Endodermal cell (in vitro differentiated cells): Measurements from ENCODE around the gene MINK1. TPM values are rescaled to one million over a fixed set of nuclear protein-coding genes. Genes with fewer than 3 reads are reported as not detected.

Experiments
- DNase-seq: peaks from one replicate; pipeline ENCODE4 v3.0.0-alpha.2; 2017
- H3K27ac ChIP-seq: 2 replicates; pipeline ENCODE4 v1.5.1; 2013; ENCODE audit warnings: mild to moderate bottlenecking, low read depth, low read length, moderate library complexity
- H3K27me3 ChIP-seq: 2 replicates; pipeline ENCODE4 v1.6.1; 2013; ENCODE audit warnings: mild to moderate bottlenecking, low read length, moderate library complexity; ENCODE audit not compliant: insufficient read depth, control insufficient read depth, poor library complexity, severe bottlenecking
- H3K36me3 ChIP-seq: 2 replicates; pipeline ENCODE4 v1.7.0; 2013; ENCODE audit warnings: mild to moderate bottlenecking, low read length, moderate library complexity; ENCODE audit not compliant: control insufficient read depth, insufficient read depth
- H3K4me1 ChIP-seq: one replicate; pipeline ENCODE4 v1.7.0; 2013; ENCODE audit warnings: low read length; ENCODE audit not compliant: control insufficient read depth, insufficient read depth
- H3K4me3 ChIP-seq: 2 replicates; pipeline ENCODE4 v1.5.1; 2013; ENCODE audit warnings: mild to moderate bottlenecking, low read length, moderate library complexity
- H3K9ac ChIP-seq: 2 replicates; pipeline ENCODE4 v1.6.1; 2013; ENCODE audit warnings: mild to moderate bottlenecking, low read length, moderate library complexity; ENCODE audit not compliant: poor library complexity, severe bottlenecking; ENCODE audit errors: extremely low read depth
- H3K9me3 ChIP-seq: 2 replicates; pipeline ENCODE4 v1.6.1; 2013; ENCODE audit warnings: mild to moderate bottlenecking, low read length, moderate library complexity; ENCODE audit not compliant: control insufficient read depth
- H3K27ac Mint-ChIP-seq: 2 replicates; pipeline ENCODE4 v1.8.0; 2020; ENCODE audit warnings: mixed read lengths
- H3K27me3 Mint-ChIP-seq: 2 replicates; pipeline ENCODE4 v1.8.0; 2021; ENCODE audit warnings: mild to moderate bottlenecking, mixed read lengths; ENCODE audit not compliant: insufficient read depth
- H3K36me3 Mint-ChIP-seq: 2 replicates; pipeline ENCODE4 v1.8.0; 2020; ENCODE audit warnings: low read depth, mixed read lengths
- H3K4me1 Mint-ChIP-seq: 2 replicates; pipeline ENCODE4 v1.8.0; 2020; ENCODE audit warnings: mixed read lengths
- H3K4me3 Mint-ChIP-seq: 2 replicates; pipeline ENCODE4 v1.8.0; 2020; ENCODE audit warnings: mild to moderate bottlenecking, moderate library complexity, mixed read lengths
- H3K9me3 Mint-ChIP-seq: 2 replicates; pipeline ENCODE4 v1.8.0; 2020; ENCODE audit warnings: mild to moderate bottlenecking, mixed read lengths
- WGBS, 2 experiments: methylation state at CpG; one replicate each; pipeline versions ENCODE4 v1.1.5 to v1.1.7; 2013; ENCODE audit warnings: missing lambda C conversion rate in 2 of 2, mixed read lengths in 1 of 2; ENCODE audit not compliant: insufficient coverage in 1 of 2, insufficient read length in 1 of 2; 5-methylcytosine and 5-hydroxymethylcytosine counted together
- total RNA-seq, 2 donors: library from RNA; stranded (reverse); fragmentation: NEBNext Ultra II Directional in 1 of 2; extraction: Animal tissue kit (Norgen Biotek cat#: 25700) in 1 of 2; gene quantifications; 2 replicates in 1 of 2; 3 replicates in 1 of 2; pipeline ENCODE4 v1.2.1, GENCODE V29; 2021
- TF ChIP-seq, protein P1 (sequence below): fragments of 200-600 bp; sonication (generic); conservative IDR thresholded peaks from 2 replicates; pipeline ENCODE4 v1.5.0; 2021; ENCODE audit warnings: antibody characterized with exemption, mild to moderate bottlenecking

MINK1 gene
- total RNA-seq, 2 donors from 2014 or later = 75.0 to 79.7 TPM

DNA sequence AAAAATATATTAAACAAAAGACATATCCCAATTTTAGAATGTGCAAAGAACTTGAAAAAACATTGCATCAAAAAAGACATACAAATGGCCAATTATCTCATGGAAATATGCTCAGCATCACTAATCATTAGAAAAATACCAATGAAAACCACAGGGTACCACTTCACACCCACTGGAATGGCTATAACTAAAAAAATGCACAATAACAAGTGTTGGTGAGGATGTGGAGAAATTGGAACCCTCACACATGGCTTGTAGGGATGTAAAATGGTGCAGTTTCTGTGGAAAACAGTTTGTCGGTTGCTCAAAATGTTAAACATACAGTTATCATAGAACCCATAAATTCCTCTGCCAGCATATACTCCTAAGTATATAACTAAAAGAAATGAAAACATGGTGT, 38.0 kb upstream of the MINK1 start:
- Histone ChIP-seq H3K4me3 (peak overlapping the region; percentile 98), H3K9me3 (peaks cover 5% of the 10 kb centered on the region), H3K27ac (no peak overlapping the region), H3K27me3 (peaks cover 25% of the 10 kb centered on the region), H3K4me1 (no peaks in the 10 kb centered on the region), H3K36me3 (peaks cover 20% of the 10 kb centered on the region), H3K9ac (no peak overlapping the region)
- H3K9me3 Mint-ChIP-seq = peaks cover 2% of the 10 kb centered on the region
- no peak overlapping the region for H3K27ac Mint-ChIP-seq
- no peak for DNase-seq
- TF ChIP-seq, protein P1, sequence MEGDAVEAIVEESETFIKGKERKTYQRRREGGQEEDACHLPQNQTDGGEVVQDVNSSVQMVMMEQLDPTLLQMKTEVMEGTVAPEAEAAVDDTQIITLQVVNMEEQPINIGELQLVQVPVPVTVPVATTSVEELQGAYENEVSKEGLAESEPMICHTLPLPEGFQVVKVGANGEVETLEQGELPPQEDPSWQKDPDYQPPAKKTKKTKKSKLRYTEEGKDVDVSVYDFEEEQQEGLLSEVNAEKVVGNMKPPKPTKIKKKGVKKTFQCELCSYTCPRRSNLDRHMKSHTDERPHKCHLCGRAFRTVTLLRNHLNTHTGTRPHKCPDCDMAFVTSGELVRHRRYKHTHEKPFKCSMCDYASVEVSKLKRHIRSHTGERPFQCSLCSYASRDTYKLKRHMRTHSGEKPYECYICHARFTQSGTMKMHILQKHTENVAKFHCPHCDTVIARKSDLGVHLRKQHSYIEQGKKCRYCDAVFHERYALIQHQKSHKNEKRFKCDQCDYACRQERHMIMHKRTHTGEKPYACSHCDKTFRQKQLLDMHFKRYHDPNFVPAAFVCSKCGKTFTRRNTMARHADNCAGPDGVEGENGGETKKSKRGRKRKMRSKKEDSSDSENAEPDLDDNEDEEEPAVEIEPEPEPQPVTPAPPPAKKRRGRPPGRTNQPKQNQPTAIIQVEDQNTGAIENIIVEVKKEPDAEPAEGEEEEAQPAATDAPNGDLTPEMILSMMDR = no peak
- WGBS, 2 experiments = 100% methylated on average over 1 of the region's 1 CpG; no CpG with 5 or more reads in 1 of the 2 experiments
- peaks cover 2% of the 10 kb centered on the region for H3K4me1 Mint-ChIP-seq
- H3K36me3 Mint-ChIP-seq = peaks cover 16% of the 10 kb centered on the region
- H3K4me3 Mint-ChIP-seq = peak overlapping the region; percentile 99
- H3K27me3 Mint-ChIP-seq = peaks cover 32% of the 10 kb centered on the region

DNA sequence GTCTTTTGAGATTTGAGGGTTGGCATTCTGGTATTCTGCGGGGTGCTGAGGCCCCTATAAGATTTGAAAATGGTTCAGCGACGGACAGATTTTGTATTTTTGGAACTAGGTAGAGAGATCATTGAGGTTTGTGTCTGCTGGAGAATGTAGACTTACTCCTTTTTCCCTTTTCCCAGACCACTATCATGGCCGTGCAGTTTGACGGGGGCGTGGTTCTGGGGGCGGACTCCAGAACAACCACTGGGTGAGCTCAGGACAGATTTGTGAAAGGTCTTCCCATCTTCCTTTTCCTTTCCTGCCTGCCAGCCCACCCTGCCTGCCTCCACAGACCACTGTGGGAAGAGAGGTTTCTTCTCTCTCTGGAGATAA, 36.6 kb upstream of the MINK1 start:
- Histone ChIP-seq H3K4me1 (no peaks in the 10 kb centered on the region), H3K9ac (peak overlapping the region; percentile 86), H3K27ac (peak overlapping the region; percentile 49), H3K36me3 (peaks cover 20% of the 10 kb centered on the region), H3K9me3 (peaks cover 5% of the 10 kb centered on the region), H3K27me3 (peaks cover 15% of the 10 kb centered on the region), H3K4me3 (peak overlapping the region; percentile 98)
- Mint-ChIP-seq H3K4me1 (peaks cover 2% of the 10 kb centered on the region), H3K36me3 (peaks cover 22% of the 10 kb centered on the region), H3K4me3 (peak overlapping the region; percentile 99), H3K27me3 (peaks cover 21% of the 10 kb centered on the region), H3K9me3 (peaks cover 2% of the 10 kb centered on the region), H3K27ac (peak overlapping the region; percentile 98)
- WGBS, 2 experiments = 0 to 7% methylated on average over 3 to 7 of the region's 7 CpGs
- peak; percentile 91 for DNase-seq
- TF ChIP-seq, protein P1 = no peak

DNA sequence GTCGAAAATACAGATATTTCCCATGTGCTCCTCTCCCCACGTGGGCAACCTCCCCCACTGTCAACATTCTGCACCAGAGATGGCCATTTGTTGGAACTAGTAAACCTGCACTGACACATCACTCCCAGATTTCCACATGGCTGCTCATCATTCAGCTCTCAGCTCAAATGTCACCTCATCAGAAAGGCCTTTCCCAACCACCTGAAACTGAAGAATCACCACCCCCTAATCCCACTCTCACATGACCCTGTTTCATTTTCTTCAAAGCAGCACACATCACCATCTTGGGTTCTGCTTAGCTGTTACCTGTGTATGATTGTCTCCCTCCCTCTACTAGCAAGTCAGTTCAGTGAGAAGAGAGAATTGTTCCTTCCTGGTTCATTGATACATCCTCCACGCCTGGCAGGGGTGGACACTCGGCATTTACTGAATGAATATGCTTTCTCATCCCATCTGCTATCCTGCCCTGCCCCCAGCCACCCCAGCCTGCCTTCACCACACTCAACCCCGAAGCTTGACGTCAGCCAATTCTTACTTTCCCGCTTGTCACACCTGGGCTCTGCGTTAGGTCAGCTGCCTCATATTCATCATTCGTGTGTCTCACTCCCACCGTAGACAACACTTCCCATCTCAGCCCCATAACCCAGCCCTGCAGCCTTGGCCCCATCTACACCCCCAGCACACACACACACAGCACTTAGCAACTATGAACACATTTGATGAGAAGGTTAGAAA, 32.5 kb upstream of the MINK1 start:
- Mint-ChIP-seq H3K4me3 (no peak overlapping the region), H3K27ac (no peak overlapping the region), H3K4me1 (peaks cover 2% of the 10 kb centered on the region), H3K9me3 (peaks cover 2% of the 10 kb centered on the region), H3K27me3 (no peaks in the 10 kb centered on the region), H3K36me3 (peaks cover 22% of the 10 kb centered on the region)
- DNase-seq = no peak
- TF ChIP-seq, protein P1 = no peak
- Histone ChIP-seq H3K9ac (no peak overlapping the region), H3K27me3 (no peaks in the 10 kb centered on the region), H3K27ac (no peak overlapping the region), H3K4me3 (no peak overlapping the region), H3K9me3 (no peaks in the 10 kb centered on the region), H3K36me3 (peaks cover 20% of the 10 kb centered on the region), H3K4me1 (no peaks in the 10 kb centered on the region)
- WGBS, 2 experiments = 69 to 70% methylated on average over 8 to 10 of the region's 10 CpGs
